ENCODE data around the gene MMS19.

The MMS19 gene

DNA sequence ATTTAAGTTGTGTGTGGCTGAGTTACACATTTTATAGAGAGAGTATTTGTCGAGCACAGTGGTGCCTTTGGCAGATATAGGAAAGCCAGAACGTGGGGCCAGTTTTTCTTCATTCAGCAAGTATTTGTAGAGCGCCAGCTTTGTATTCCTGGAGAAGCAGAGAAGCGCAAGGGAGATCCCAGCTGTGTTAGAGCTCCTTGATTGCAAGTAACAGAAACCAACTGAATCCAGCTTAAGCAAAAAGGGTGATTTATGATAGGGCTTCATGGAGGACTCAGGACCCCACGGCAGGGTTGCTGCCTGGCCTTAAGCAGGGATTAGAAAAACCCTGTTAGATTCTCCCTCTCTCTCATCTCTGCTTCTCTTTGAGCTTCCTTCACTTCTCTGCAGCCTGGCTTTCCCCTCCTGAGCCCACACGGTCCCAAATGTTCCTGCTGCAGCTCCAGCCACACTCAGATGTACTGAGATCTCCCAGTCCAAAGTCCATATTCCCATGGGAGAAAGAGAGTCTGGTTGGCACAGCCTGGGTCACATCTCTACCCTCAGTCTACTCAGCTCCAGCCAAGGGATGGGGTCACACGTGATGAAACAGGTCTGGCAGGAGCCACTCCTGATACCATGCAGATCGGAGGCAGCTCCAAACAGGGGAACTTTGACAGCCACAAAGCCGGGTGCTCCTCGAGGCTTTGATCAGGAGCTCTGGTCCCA, 17.2 kb upstream of the MMS19 start:
- TF ChIP-seq TAF1 (IDR thresholded peaks at IDR 0.05; ENCODE audit: borderline replicate concordance, insufficient read depth, low read length) (no peak), SIN3A (IDR thresholded peaks at IDR 0.05; ENCODE audit: borderline replicate concordance, insufficient read depth, low read length) (no peak), FOXP2 (optimal IDR thresholded peaks at IDR 0.05; ENCODE audit: borderline replicate concordance, extremely low read depth, extremely low read length, insufficient read depth) (no peak), POLR2AphosphoS5 (IDR thresholded peaks at IDR 0.05; ENCODE audit: low read depth, low read length) (no peak)
- TF ChIP-seq, protein P1, sequence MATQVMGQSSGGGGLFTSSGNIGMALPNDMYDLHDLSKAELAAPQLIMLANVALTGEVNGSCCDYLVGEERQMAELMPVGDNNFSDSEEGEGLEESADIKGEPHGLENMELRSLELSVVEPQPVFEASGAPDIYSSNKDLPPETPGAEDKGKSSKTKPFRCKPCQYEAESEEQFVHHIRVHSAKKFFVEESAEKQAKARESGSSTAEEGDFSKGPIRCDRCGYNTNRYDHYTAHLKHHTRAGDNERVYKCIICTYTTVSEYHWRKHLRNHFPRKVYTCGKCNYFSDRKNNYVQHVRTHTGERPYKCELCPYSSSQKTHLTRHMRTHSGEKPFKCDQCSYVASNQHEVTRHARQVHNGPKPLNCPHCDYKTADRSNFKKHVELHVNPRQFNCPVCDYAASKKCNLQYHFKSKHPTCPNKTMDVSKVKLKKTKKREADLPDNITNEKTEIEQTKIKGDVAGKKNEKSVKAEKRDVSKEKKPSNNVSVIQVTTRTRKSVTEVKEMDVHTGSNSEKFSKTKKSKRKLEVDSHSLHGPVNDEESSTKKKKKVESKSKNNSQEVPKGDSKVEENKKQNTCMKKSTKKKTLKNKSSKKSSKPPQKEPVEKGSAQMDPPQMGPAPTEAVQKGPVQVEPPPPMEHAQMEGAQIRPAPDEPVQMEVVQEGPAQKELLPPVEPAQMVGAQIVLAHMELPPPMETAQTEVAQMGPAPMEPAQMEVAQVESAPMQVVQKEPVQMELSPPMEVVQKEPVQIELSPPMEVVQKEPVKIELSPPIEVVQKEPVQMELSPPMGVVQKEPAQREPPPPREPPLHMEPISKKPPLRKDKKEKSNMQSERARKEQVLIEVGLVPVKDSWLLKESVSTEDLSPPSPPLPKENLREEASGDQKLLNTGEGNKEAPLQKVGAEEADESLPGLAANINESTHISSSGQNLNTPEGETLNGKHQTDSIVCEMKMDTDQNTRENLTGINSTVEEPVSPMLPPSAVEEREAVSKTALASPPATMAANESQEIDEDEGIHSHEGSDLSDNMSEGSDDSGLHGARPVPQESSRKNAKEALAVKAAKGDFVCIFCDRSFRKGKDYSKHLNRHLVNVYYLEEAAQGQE (IDR thresholded peaks at IDR 0.05; ENCODE audit: insufficient read depth in 1 of 2, low read depth in 2 of 2, low read length in 2 of 2) = no peak

DNA sequence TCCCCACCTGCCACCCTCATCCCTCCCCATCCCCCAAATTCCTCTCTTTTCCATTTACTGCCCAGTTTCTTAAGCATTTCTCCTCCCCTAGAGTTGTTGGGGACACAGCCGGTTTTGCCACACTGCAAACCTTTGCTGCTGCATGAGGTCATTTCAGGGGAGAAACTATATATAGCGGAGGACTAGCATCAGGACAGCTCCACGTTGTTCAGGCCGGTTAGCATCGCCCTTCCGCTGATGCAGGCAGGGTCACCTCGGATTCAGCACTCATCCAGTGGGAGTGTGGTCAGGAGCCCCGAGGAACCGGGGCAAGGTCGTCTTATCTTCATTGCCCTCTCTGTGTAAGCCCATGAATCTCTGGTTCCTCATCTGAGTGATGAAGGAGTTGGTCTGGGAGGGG, 16.1 kb upstream of the MMS19 start:
- TF ChIP-seq, protein P1 (IDR thresholded peaks at IDR 0.05; ENCODE audit: insufficient read depth in 1 of 2, low read depth in 2 of 2, low read length in 2 of 2) = no peak
- TF ChIP-seq SIN3A (IDR thresholded peaks at IDR 0.05; ENCODE audit: borderline replicate concordance, insufficient read depth, low read length) (no peak), POLR2AphosphoS5 (IDR thresholded peaks at IDR 0.05; ENCODE audit: low read depth, low read length) (no peak), FOXP2 (optimal IDR thresholded peaks at IDR 0.05; ENCODE audit: borderline replicate concordance, extremely low read depth, extremely low read length, insufficient read depth) (no peak), TAF1 (IDR thresholded peaks at IDR 0.05; ENCODE audit: borderline replicate concordance, insufficient read depth, low read length) (no peak)

DNA sequence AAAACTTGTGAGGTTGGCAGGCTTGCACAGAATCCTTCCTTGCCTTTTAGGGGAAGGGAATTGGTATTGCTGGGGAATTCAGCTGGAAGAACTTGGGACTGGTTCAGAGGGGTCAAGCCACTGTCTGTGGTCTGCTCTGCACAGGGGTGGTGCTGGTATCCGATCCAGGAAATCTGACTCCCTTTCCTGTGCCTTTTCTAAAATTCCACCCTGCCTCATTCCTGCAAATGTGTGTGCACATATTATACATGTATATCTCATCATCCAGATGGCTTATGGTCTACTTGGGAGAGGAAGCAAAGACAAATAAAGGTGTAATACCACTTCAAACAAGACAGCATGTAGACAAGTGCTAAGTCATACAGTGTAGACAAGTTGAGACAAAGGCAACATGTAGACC, 14.8 kb upstream of the MMS19 start:
- TF ChIP-seq TAF1 (IDR thresholded peaks at IDR 0.05; ENCODE audit: borderline replicate concordance, insufficient read depth, low read length) (no peak), FOXP2 (optimal IDR thresholded peaks at IDR 0.05; ENCODE audit: borderline replicate concordance, extremely low read depth, extremely low read length, insufficient read depth) (no peak), POLR2AphosphoS5 (IDR thresholded peaks at IDR 0.05; ENCODE audit: low read depth, low read length) (no peak), SIN3A (IDR thresholded peaks at IDR 0.05; ENCODE audit: borderline replicate concordance, insufficient read depth, low read length) (no peak)
- TF ChIP-seq, protein P1 (IDR thresholded peaks at IDR 0.05; ENCODE audit: insufficient read depth in 1 of 2, low read depth in 2 of 2, low read length in 2 of 2) = no peak

DNA sequence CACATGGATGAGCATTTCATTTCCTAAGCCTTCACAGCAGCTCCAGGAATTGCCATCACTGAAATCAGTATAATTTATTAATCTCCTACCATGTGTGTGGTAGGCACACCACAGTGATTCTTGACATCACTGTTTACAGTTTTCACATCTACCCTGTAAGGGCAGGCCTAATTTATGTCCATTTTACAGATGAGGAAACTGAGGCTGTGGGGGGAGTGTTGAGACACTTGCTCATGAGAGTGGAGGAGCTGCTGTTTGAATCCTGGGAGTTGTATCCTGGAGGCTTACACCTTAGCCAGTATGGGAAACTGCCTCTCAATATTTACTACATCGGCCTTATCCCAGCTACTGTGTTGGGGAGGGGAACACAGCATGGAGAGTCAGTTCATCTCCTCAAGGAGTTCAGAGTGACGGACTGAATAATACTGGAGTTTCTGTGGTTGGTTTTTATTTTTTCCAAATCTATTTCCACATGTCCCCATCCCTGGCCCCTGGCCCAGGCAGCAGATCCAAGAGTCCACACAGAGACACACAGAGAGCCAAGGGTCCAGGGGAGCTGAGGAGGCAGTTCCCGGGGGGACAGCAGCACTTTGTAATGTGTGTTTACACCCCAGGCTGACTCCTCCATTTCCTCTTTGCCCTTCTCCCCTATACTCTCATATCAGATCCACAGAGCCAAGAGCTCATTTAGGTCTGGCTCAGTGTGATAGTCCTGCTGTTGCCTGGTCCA, 13.7 kb upstream of the MMS19 start:
- TF ChIP-seq, protein P1 (IDR thresholded peaks at IDR 0.05; ENCODE audit: insufficient read depth in 1 of 2, low read depth in 2 of 2, low read length in 2 of 2) = no peak
- TF ChIP-seq FOXP2 (optimal IDR thresholded peaks at IDR 0.05; ENCODE audit: borderline replicate concordance, extremely low read depth, extremely low read length, insufficient read depth) (no peak), TAF1 (IDR thresholded peaks at IDR 0.05; ENCODE audit: borderline replicate concordance, insufficient read depth, low read length) (no peak), SIN3A (IDR thresholded peaks at IDR 0.05; ENCODE audit: borderline replicate concordance, insufficient read depth, low read length) (no peak), POLR2AphosphoS5 (IDR thresholded peaks at IDR 0.05; ENCODE audit: low read depth, low read length) (no peak)

Measured in PFSK-1 (cell line).